GM12878 (cell line): Measurements from ENCODE around the gene MDM4. TPM values are rescaled to one million over a fixed set of nuclear protein-coding genes. Genes with fewer than 3 reads are reported as not detected.
"Not testable (repeated sequence)": the region's sequence is repeated elsewhere in the genome, so short reads cannot be mapped to it uniquely, and the experiment has no call there.

Experiments used
- ATAC-seq: fragments of 200-7000 bp; cut with Tn5 transposase; 3 replicates; pipeline ENCODE4 v1.9.1; 2020; ENCODE audit warnings: mild to moderate bottlenecking, moderate library complexity
- BruUV-seq: library from RNA; stranded (reverse); fragments of 400-500 nt; replicated peaks from 2 replicates; lab custom pipeline; 2021; lab: Mats Ljungman, UMichigan
- CTCF ChIA-PET: fragments of 300-600 bp; sonication (Branson Sonifier 250); formaldehyde crosslinking; extraction: SDS; loops from one replicate; lab custom pipeline; 2021; ENCODE audit warnings: inconsistent platforms; lab: Yijun Ruan, JAX
- POLR2A ChIA-PET: fragments of 350-600 bp; formaldehyde crosslinking; extraction: SDS; loops from one replicate; lab custom pipeline; 2021; ENCODE audit warnings: inconsistent platforms; lab: Charles Lee
- RAD21 ChIA-PET: fragments of 300-600 bp; sonication (Branson Sonifier 250); formaldehyde crosslinking; loops from one replicate; lab custom pipeline; 2023; ENCODE audit warnings: antibody characterized with exemption; ENCODE audit not compliant: unreplicated experiment; lab: Charles Lee
- SMC1A ChIA-PET: fragments of 300-600 bp; sonication (Branson Sonifier 250); formaldehyde crosslinking; loops from one replicate; lab custom pipeline; 2023; ENCODE audit not compliant: unreplicated experiment, uncharacterized antibody; lab: Charles Lee
- DNase-seq: peaks from one replicate; pipeline ENCODE4 v3.0.0-alpha.2; 2011; ENCODE audit warnings: low read depth, low spot score
- FAIRE-seq: peaks from 3 replicates; lab custom pipeline; 2011; peaks lifted over from hg19 to GRCh38; lab: Jason Lieb, UNC
- H2AFZ ChIP-seq: 2 replicates; pipeline ENCODE4 v1.6.0; 2011; ENCODE audit warnings: low read depth, low read length, control low read depth; ENCODE audit not compliant: control insufficient read depth
- H3K27ac ChIP-seq: 2 replicates; pipeline ENCODE4 v1.5.1; 2011; ENCODE audit warnings: control low read depth; ENCODE audit not compliant: control insufficient read depth, insufficient read depth
- H3K27me3 ChIP-seq, 2 experiments: replicated peaks in 1 of 2; 2 replicates each; pipeline versions ENCODE4 v1.6.0 to v1.6.1; 2011; ENCODE audit warnings: low read length in 1 of 2; ENCODE audit not compliant: control insufficient read depth in 2 of 2, insufficient read depth in 2 of 2
- H3K36me3 ChIP-seq, 2 experiments: 2 replicates each; pipeline ENCODE4 v1.5.1; 2011; ENCODE audit warnings: low read length in 1 of 2; ENCODE audit not compliant: control insufficient read depth in 2 of 2, insufficient read depth in 2 of 2
- H3K4me1 ChIP-seq: 2 replicates; pipeline ENCODE4 v1.6.1; 2011; ENCODE audit warnings: mild to moderate bottlenecking, low read length, moderate library complexity, mixed read lengths; ENCODE audit not compliant: control insufficient read depth, insufficient read depth
- H3K4me2 ChIP-seq: 2 replicates; pipeline ENCODE4 v1.6.0; 2011; ENCODE audit warnings: control low read depth; ENCODE audit not compliant: control insufficient read depth, insufficient read depth
- H3K4me3 ChIP-seq: fragments of 200-600 bp; sonication (generic); 2 replicates; pipeline ENCODE4 v1.5.1; 2016
- H3K79me2 ChIP-seq: 2 replicates; pipeline ENCODE4 v1.6.0; 2011; ENCODE audit warnings: low read length; ENCODE audit not compliant: control insufficient read depth, insufficient read depth
- H3K9ac ChIP-seq: 2 replicates; pipeline ENCODE4 v1.8.0; 2011; ENCODE audit warnings: low read length, control low read depth, mixed read lengths; ENCODE audit not compliant: control insufficient read depth, insufficient read depth
- H3K9me3 ChIP-seq: replicated peaks from 3 replicates; pipeline ENCODE4 v1.5.1; 2011; ENCODE audit warnings: mild to moderate bottlenecking, low read length; ENCODE audit not compliant: control insufficient read depth, insufficient read depth
- H4K20me1 ChIP-seq: 2 replicates; pipeline ENCODE4 v1.6.0; 2011; ENCODE audit not compliant: control insufficient read depth, insufficient read depth
- BHLHE40 ChIP-seq, 2 experiments: fragments of 450-650 bp in 1 of 2; IDR thresholded peaks; 2 replicates each; pipeline ENCODE4 v1.6.1; 2011 to 2017; ENCODE audit warnings: low read depth in 2 of 2, borderline replicate concordance in 1 of 2, improper control_type of control experiment in 1 of 2, low read length in 1 of 2, mild to moderate bottlenecking in 1 of 2
- CREM ChIP-seq: IDR thresholded peaks from 2 replicates; pipeline ENCODE4 v1.6.1; 2014; ENCODE audit warnings: antibody characterized with exemption, low read depth
- EZH2 ChIP-seq: IDR thresholded peaks from 2 replicates; pipeline ENCODE4 v1.6.1; 2012; ENCODE audit warnings: low read depth, mild to moderate bottlenecking, control low read depth, inconsistent platforms, low read length, borderline replicate concordance; ENCODE audit not compliant: control insufficient read depth
- FOXM1 ChIP-seq: IDR thresholded peaks from 2 replicates; pipeline ENCODE4 v1.6.1; 2012; ENCODE audit warnings: low read depth, mild to moderate bottlenecking, inconsistent platforms, low read length, moderate library complexity
- PAX8 ChIP-seq: fragments of 450-650 bp; IDR thresholded peaks from 2 replicates; pipeline ENCODE4 v1.6.1; 2017; ENCODE audit warnings: mild to moderate bottlenecking, moderate library complexity
- SPI1 ChIP-seq: IDR thresholded peaks from 2 replicates; pipeline ENCODE4 v1.6.1; 2011; ENCODE audit warnings: low read depth, mild to moderate bottlenecking, low read length, moderate library complexity, borderline replicate concordance; ENCODE audit not compliant: insufficient read depth
- SRF ChIP-seq, 2 experiments: IDR thresholded peaks; 2 replicates each; pipeline ENCODE4 v1.6.1; 2011; ENCODE audit warnings: low read depth in 2 of 2, low read length in 2 of 2, mild to moderate bottlenecking in 1 of 2, moderate library complexity in 1 of 2
- USF2 ChIP-seq: IDR thresholded peaks from 2 replicates; pipeline ENCODE4 v1.6.1; 2011; ENCODE audit warnings: low read depth, low read length, improper control_type of control experiment, borderline replicate concordance
- ZSCAN29 ChIP-seq: fragments of 450-650 bp; IDR thresholded peaks from 2 replicates; pipeline ENCODE4 v1.6.1; 2017; ENCODE audit warnings: mild to moderate bottlenecking, moderate library complexity
- WGBS: methylation state at CpG from one replicate; pipeline ENCODE4 v1.1.6; 2016; ENCODE audit warnings: low lambda C conversion rate; ENCODE audit not compliant: insufficient replicate concordance, insufficient coverage; ENCODE audit errors: missing lambda C conversion rate; 5-methylcytosine and 5-hydroxymethylcytosine counted together
- in situ Hi-C: fragments of 300-500 bp; cut with MboI; formaldehyde crosslinking; loops from 9 replicates; pipeline ENCODE4 v1.14.3; 2018; ENCODE audit warnings: mixed read lengths
- intact Hi-C: fragments of 100-400 bp; cut with micrococcal nuclease; formaldehyde crosslinking; loops from one replicate; pipeline ENCODE4 v1.14.2; 2022; ENCODE audit not compliant: unreplicated experiment
- polyA plus RNA-seq, 11 experiments: library from polyadenylated mRNA; depleted of rRNA in 4 of 11; unstranded in 6 of 11; stranded (reverse) in 5 of 11; fragments of >200 nt; fragmentation: Nextera tagmentation in 4 of 11; fragmentation: Illumina TruSeq in 1 of 11; extraction: Ambion mirVana in 4 of 11; extraction: Trizol in 1 of 11; gene quantifications; 1 replicate in 1 of 11; 2 replicates in 10 of 11; pipeline versions ENCODE4 v1.2.1 to v1.2.3, GENCODE V29; 2011 to 2016; ENCODE audit warnings: inconsistent platforms in 2 of 11, missing spikeins in 2 of 11, low read depth in 1 of 11
- total RNA-seq, 4 experiments: library from RNA; depleted of rRNA in 3 of 4; stranded (reverse); fragments of >200 nt in 3 of 4; fragmentation: Illumina TruSeq in 1 of 4; extraction: Trizol in 1 of 4; gene quantifications; 2 replicates each; pipeline versions ENCODE4 v1.2.1 to v1.2.3, GENCODE V29; 2013 to 2021
- TF ChIP-seq, protein P1 (sequence below): IDR thresholded peaks from 2 replicates; pipeline ENCODE4 v1.6.1; 2011; ENCODE audit warnings: borderline replicate concordance, low read depth, mild to moderate bottlenecking, moderate library complexity, low read length; ENCODE audit not compliant: insufficient read depth, poor library complexity, severe bottlenecking

The MDM4 gene
- total and polyA plus RNA-seq, 10 of the 15 experiments (the other 5 are each of a cell fraction or from before 2014, with no cell fraction given): 2.5 to 74.4 (median 22.7) TPM

DNA sequence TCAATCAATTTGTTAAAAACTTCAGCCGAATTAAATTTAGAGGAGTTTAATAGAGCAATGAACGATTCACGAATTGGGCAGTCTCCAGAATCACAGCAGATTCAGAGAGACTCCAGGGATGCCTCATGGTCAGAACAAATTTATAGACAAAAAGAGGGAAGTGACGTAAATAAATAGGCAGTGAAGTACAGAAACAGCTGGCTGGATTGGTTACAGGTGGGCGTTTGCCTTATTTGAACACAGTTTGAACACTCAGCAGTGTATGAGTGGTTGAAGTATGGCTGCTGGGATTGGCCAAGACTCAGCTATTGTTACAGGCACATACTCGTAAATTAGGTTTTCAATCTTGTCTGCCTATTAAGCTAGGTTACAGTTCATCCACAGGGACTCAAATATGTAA is 43.8 kb downstream of the MDM4 start:
- H3K79me2 ChIP-seq, DNase-seq, H2AFZ ChIP-seq, H3K4me2 ChIP-seq, BruUV-seq, H3K4me3 ChIP-seq, ATAC-seq, POLR2A ChIA-PET, in situ Hi-C loops, H3K27me3 ChIP-seq, H3K27ac ChIP-seq, H3K9me3 ChIP-seq, H4K20me1 ChIP-seq, FAIRE-seq, H3K9ac ChIP-seq: not testable (repeated sequence)
- ChIA-PET CTCF (interaction anchor here (0.7 to 5.2 kb wide), 3 partner anchors 20 to 247 kb away, joined by 3 to 26 read pairs (median 4); no protein-coding TSS in a partner anchor), RAD21 (interaction anchor here (1.2 to 2.0 kb wide), 3 partner anchors 45 to 247 kb away, joined by 3 to 5 read pairs (median 4); partner anchors contain the start of gene MDM4), SMC1A (interaction anchor here (1.0 to 3.0 kb wide), 4 partner anchors 13 to 203 kb away, joined by 3 to 8 read pairs (median 4); no protein-coding TSS in a partner anchor)
- Histone ChIP-seq H3K36me3 (peaks cover 0 to 13% of the 10 kb centered on the region in 2 experiments; a peak in 2 of 4 replicates), H3K4me1 (peaks cover 16% of the 10 kb centered on the region)
- intact Hi-C loops: loop anchor here (10.0 kb wide), 1 partner anchor 385 kb away; no protein-coding TSS in a partner anchor
- TF ChIP-seq CREM (0 out of 2 replicates have a peak, but pooled peaks have one; percentile 19), SPI1 (peak; percentile 46; the same call in 1 of the 2 replicates), SRF (IDR thresholded peaks at IDR 0.05; ENCODE audit: low read depth in 2 of 2, low read length in 2 of 2) (peak in 1 of 2 experiments; percentile 58; a peak in 1 of 4 replicates)
- 43% methylated on average over 6 of the region's 6 CpGs for WGBS

- RAD21 ChIA-PET: interaction anchor here (1.6 to 2.0 kb wide), 2 partner anchors 45 to 246 kb away, joined by 4 to 5 read pairs; partner anchors contain the start of gene MDM4
- Histone ChIP-seq H3K4me1 (peaks cover 22% of the 10 kb centered on the region), H2AFZ (no peak overlapping the region), H3K27ac (no peak overlapping the region), H3K4me3 (no peak overlapping the region), H3K9ac (no peak overlapping the region), H3K9me3 (no peaks in the 10 kb centered on the region), H3K36me3 (peaks cover 0 to 13% of the 10 kb centered on the region in 2 experiments; a peak in 2 of 4 replicates), H3K4me2 (no peak overlapping the region)
- intact Hi-C loops: loop anchor here (10.0 kb wide), 1 partner anchor 384 kb away; no protein-coding TSS in a partner anchor
- POLR2A ChIA-PET: interaction anchor here (0.6 kb wide), 1 partner anchor 12 kb away, joined by 4 read pairs; no protein-coding TSS in a partner anchor
- SMC1A ChIA-PET: interaction anchor here (1.4 to 3.0 kb wide), 3 partner anchors 199 to 243 kb away, joined by 3 to 8 read pairs (median 4); no protein-coding TSS in a partner anchor
- FAIRE-seq (no peak), ATAC-seq (no peak), DNase-seq (no peak)
- TF ChIP-seq USF2 (no peak), BHLHE40 (IDR thresholded peaks at IDR 0.05; ENCODE audit: borderline replicate concordance in 1 of 2, low read depth in 2 of 2, low read length in 1 of 2) (no peak), FOXM1 (no peak), ZSCAN29 (no peak), PAX8 (no peak), EZH2 (no peak)
- TF ChIP-seq, protein P1, sequence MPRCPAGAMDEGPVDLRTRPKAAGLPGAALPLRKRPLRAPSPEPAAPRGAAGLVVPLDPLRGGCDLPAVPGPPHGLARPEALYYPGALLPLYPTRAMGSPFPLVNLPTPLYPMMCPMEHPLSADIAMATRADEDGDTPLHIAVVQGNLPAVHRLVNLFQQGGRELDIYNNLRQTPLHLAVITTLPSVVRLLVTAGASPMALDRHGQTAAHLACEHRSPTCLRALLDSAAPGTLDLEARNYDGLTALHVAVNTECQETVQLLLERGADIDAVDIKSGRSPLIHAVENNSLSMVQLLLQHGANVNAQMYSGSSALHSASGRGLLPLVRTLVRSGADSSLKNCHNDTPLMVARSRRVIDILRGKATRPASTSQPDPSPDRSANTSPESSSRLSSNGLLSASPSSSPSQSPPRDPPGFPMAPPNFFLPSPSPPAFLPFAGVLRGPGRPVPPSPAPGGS: no peak
- TF ChIP-seq, all 136 proteins: peak for 0
- no TSS peak for BruUV-seq
- no peaks in the 10 kb centered on the region for H3K27me3 ChIP-seq
- H4K20me1 ChIP-seq: 0 out of 2 replicates have a peak, but pooled peaks cover 2% of the 10 kb centered on the region
- CTCF ChIA-PET: interaction anchor here (0.7 to 5.2 kb wide), 4 partner anchors 21 to 246 kb away, joined by 3 to 26 read pairs (median 4); no protein-coding TSS in a partner anchor
- no peaks in the 10 kb centered on the region for H3K79me2 ChIP-seq
- in situ Hi-C loops: no loop called here
These were observed 44.5 kb downstream of the MDM4 start for GRCh38 chr1:204560590-204561150.
